Uterus (tissue), 2 donors: ENCODE results near the gene HMGXB3.

ENCODE experiments used
- POLR2A ChIP-seq, 2 donors: fragments of 450-650 bp; IDR thresholded peaks; one replicate each; pipeline ENCODE4 v1.6.1; 2016; ENCODE audit warnings: antibody characterized with exemption in 2 of 2, mild to moderate bottlenecking in 1 of 2, moderate library complexity in 1 of 2
- TF ChIP-seq, protein P1 (sequence below), 4 experiments: fragments of 200-600 bp in 2 of 4; fragments of 450-650 bp in 2 of 4; sonication (generic) in 2 of 4; IDR thresholded peaks; one replicate each; pipeline ENCODE4 v1.5.1; 2016 to 2019; ENCODE audit warnings: antibody characterized with exemption in 4 of 4, mild to moderate bottlenecking in 2 of 4, moderate library complexity in 1 of 4

DNA sequence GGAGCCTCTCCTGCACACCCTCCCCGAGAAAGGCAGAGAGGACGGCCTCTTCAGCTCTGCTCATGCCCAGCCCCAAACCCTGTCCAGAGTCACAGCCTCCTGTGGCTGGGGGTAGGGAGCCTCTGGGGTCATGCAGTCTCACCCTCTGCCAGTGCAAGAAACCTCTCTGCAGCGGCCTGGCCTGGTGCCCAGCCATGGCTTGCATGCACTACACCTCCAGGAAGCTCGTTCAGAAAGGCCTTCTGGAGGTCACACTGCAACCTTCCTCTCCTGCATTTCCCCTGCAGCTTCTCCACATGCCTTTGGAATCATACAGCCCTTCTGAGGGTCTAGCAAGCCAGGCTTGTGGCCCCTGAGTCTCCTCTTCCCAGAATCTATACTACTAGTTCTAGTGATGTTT is 67.9 kb downstream of the HMGXB3 start:
- TF ChIP-seq POLR2A (IDR thresholded peaks at IDR 0.05): no peak
- TF ChIP-seq, protein P1, sequence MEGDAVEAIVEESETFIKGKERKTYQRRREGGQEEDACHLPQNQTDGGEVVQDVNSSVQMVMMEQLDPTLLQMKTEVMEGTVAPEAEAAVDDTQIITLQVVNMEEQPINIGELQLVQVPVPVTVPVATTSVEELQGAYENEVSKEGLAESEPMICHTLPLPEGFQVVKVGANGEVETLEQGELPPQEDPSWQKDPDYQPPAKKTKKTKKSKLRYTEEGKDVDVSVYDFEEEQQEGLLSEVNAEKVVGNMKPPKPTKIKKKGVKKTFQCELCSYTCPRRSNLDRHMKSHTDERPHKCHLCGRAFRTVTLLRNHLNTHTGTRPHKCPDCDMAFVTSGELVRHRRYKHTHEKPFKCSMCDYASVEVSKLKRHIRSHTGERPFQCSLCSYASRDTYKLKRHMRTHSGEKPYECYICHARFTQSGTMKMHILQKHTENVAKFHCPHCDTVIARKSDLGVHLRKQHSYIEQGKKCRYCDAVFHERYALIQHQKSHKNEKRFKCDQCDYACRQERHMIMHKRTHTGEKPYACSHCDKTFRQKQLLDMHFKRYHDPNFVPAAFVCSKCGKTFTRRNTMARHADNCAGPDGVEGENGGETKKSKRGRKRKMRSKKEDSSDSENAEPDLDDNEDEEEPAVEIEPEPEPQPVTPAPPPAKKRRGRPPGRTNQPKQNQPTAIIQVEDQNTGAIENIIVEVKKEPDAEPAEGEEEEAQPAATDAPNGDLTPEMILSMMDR (IDR thresholded peaks at IDR 0.05): no peak
